K562 (cell line): Measurements from ENCODE around the gene PIANP. TPM values are rescaled to one million over a fixed set of nuclear protein-coding genes. Genes with fewer than 3 reads are reported as not detected.

ENCODE experiments used
- ARID1B ChIP-seq: fragments of 450-650 bp; IDR thresholded peaks from 2 replicates; pipeline ENCODE4 v1.6.1; 2016; ENCODE audit warnings: antibody characterized with exemption, mild to moderate bottlenecking, inconsistent platforms
- BCOR ChIP-seq: fragments of 450-650 bp; IDR thresholded peaks from 2 replicates; pipeline ENCODE4 v1.6.1; 2016
- BRD9 ChIP-seq: fragments of 450-650 bp; IDR thresholded peaks from 2 replicates; pipeline ENCODE4 v1.6.1; 2018; ENCODE audit warnings: low read depth; ENCODE audit not compliant: partially characterized antibody
- C11orf30 ChIP-seq: fragments of 450-650 bp; IDR thresholded peaks from 2 replicates; pipeline ENCODE4 v1.6.1; 2016; ENCODE audit warnings: low read depth, mild to moderate bottlenecking
- CBX8 ChIP-seq: fragments of 200-600 bp; sonication (generic); IDR thresholded peaks from 2 replicates; pipeline ENCODE4 v1.6.1; 2012; ENCODE audit warnings: borderline replicate concordance, mixed run types, low read depth, mild to moderate bottlenecking, moderate library complexity, mixed read lengths, low read length, control low read depth, inconsistent platforms; ENCODE audit not compliant: poor library complexity, severe bottlenecking; ENCODE audit errors: extremely low read depth
- CTCF ChIP-seq, 3 experiments: IDR thresholded peaks in 2 of 3; conservative IDR thresholded peaks in 1 of 3; 2 replicates each; pipeline ENCODE4 v1.5.1; 2011 to 2012; ENCODE audit warnings: low read length in 3 of 3, mild to moderate bottlenecking in 3 of 3, control low read depth in 2 of 3, improper control_type of control experiment in 1 of 3, inconsistent platforms in 1 of 3, low read depth in 1 of 3, mixed read lengths in 1 of 3, moderate library complexity in 1 of 3; ENCODE audit not compliant: insufficient read depth in 2 of 3
- DEAF1 ChIP-seq: fragments of 450-650 bp; formaldehyde crosslinking; IDR thresholded peaks from 2 replicates; pipeline ENCODE4 v1.4.0; 2020; ENCODE audit warnings: mild to moderate bottlenecking, moderate library complexity
- DPF2 ChIP-seq: fragments of 450-650 bp; IDR thresholded peaks from 2 replicates; pipeline ENCODE4 v1.6.1; 2016
- HNRNPL ChIP-seq: fragments of 200-400 bp; formaldehyde crosslinking; IDR thresholded peaks from 2 replicates; pipeline ENCODE4 v1.6.1; 2017; ENCODE audit warnings: low read depth, mild to moderate bottlenecking, low read length
- JUN ChIP-seq, 2 experiments: sonication (generic) in 1 of 2; formaldehyde crosslinking in 1 of 2; IDR thresholded peaks; 2 replicates each; pipeline versions ENCODE4 v1.6.1 to v1.8.0; 2012 to 2022; ENCODE audit warnings: borderline replicate concordance in 2 of 2, mild to moderate bottlenecking in 2 of 2, improper control_type of control experiment in 1 of 2, low read depth in 1 of 2, low read length in 1 of 2, missing genetic modification reagents in 1 of 2
- MAFF ChIP-seq: IDR thresholded peaks from 2 replicates; pipeline ENCODE4 v1.6.1; 2012; ENCODE audit warnings: low read length, improper control_type of control experiment
- MAX ChIP-seq: sonication (generic); formaldehyde crosslinking; IDR thresholded peaks from 2 replicates; pipeline ENCODE4 v1.9.0; 2022; ENCODE audit warnings: mild to moderate bottlenecking, missing genetic modification reagents
- NELFE ChIP-seq: IDR thresholded peaks from 2 replicates; pipeline ENCODE4 v1.6.1; 2011; ENCODE audit warnings: mild to moderate bottlenecking; ENCODE audit not compliant: insufficient read depth, insufficient read length
- NFE2 ChIP-seq: IDR thresholded peaks from 2 replicates; pipeline ENCODE4 v1.6.1; 2014; ENCODE audit warnings: antibody characterized with exemption, low read depth
- NFIX ChIP-seq: fragments of 250-450 bp; sonication (Bioruptor Pico); IDR thresholded peaks from 2 replicates; pipeline ENCODE4 v1.4.0; 2020; ENCODE audit warnings: low read depth, mild to moderate bottlenecking, moderate library complexity
- POLR3G ChIP-seq: IDR thresholded peaks from 2 replicates; pipeline ENCODE4 v1.6.1; 2011; ENCODE audit not compliant: insufficient read length, insufficient replicate concordance; ENCODE audit errors: extremely low read depth
- PTBP1 ChIP-seq: fragments of 200-400 bp; formaldehyde crosslinking; IDR thresholded peaks from 2 replicates; pipeline ENCODE4 v1.6.1; 2017; ENCODE audit warnings: low read depth, low read length
- RBM25 ChIP-seq: fragments of 200-400 bp; formaldehyde crosslinking; IDR thresholded peaks from 2 replicates; pipeline ENCODE4 v1.6.1; 2018; ENCODE audit warnings: low read length, low read depth, moderate library complexity; ENCODE audit not compliant: severe bottlenecking
- SMC3 ChIP-seq: conservative IDR thresholded peaks from 2 replicates; pipeline ENCODE4 v1.6.1; 2011; ENCODE audit warnings: low read depth, low read length, improper control_type of control experiment; ENCODE audit not compliant: insufficient read depth
- SP1 ChIP-seq: sonication (generic); formaldehyde crosslinking; IDR thresholded peaks from 2 replicates; pipeline ENCODE4 v1.8.1; 2022; ENCODE audit warnings: mild to moderate bottlenecking, missing genetic modification reagents
- SRSF7 ChIP-seq: fragments of 200-400 bp; formaldehyde crosslinking; optimal IDR thresholded peaks from 2 replicates; pipeline ENCODE3; 2017; ENCODE audit warnings: mild to moderate bottlenecking, low read depth, low read length
- TAF9B ChIP-seq: fragments of 450-650 bp; IDR thresholded peaks from 2 replicates; pipeline ENCODE4 v1.6.1; 2018; ENCODE audit warnings: mild to moderate bottlenecking; ENCODE audit not compliant: partially characterized antibody
- ZFPM2 ChIP-seq: fragments of 250-450 bp; sonication (Bioruptor Pico); IDR thresholded peaks from 2 replicates; pipeline ENCODE4 v1.5.1; 2022; ENCODE audit warnings: mild to moderate bottlenecking
- polyA plus RNA-seq, 8 experiments: library from polyadenylated mRNA; depleted of rRNA in 4 of 8; stranded (reverse) in 5 of 8; unstranded in 3 of 8; fragments of >200 nt; fragmentation: Nextera tagmentation in 2 of 8; fragmentation: Illumina TruSeq in 1 of 8; extraction: Ambion mirVana in 2 of 8; extraction: Trizol in 1 of 8; gene quantifications; 2 replicates each; pipeline versions ENCODE4 v1.2.1 to v1.2.3, GENCODE V29; 2011 to 2014; ENCODE audit warnings: inconsistent platforms in 1 of 8, missing spikeins in 1 of 8
- total RNA-seq, 7 experiments: library from RNA; depleted of rRNA in 6 of 7; stranded (reverse); fragments of >200 nt in 6 of 7; fragmentation: Illumina TruSeq in 2 of 7; extraction: Trizol in 2 of 7; gene quantifications; 2 replicates each; pipeline versions ENCODE4 v1.2.1 to v1.2.3, GENCODE V29; 2011 to 2021; ENCODE audit warnings: low replicate concordance in 1 of 7
- TF ChIP-seq, protein P1 (sequence below): fragments of 450-650 bp; IDR thresholded peaks from 2 replicates; pipeline ENCODE4 v1.6.1; 2016

The PIANP gene
- total and polyA plus RNA-seq, 9 of the 15 experiments (the other 6 are each of a cell fraction or from before 2014, with no cell fraction given): 0.07 TPM; not detected in 8

- TF ChIP-seq, protein P1, sequence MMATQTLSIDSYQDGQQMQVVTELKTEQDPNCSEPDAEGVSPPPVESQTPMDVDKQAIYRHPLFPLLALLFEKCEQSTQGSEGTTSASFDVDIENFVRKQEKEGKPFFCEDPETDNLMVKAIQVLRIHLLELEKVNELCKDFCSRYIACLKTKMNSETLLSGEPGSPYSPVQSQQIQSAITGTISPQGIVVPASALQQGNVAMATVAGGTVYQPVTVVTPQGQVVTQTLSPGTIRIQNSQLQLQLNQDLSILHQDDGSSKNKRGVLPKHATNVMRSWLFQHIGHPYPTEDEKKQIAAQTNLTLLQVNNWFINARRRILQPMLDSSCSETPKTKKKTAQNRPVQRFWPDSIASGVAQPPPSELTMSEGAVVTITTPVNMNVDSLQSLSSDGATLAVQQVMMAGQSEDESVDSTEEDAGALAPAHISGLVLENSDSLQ: 0 out of 2 replicates have a peak, but pooled peaks have one; percentile 4
- TF ChIP-seq SRSF7: no peak
- no peak for TF ChIP-seq JUN (IDR thresholded peaks at IDR 0.05; ENCODE audit: borderline replicate concordance, low read depth, low read length)
- no peak for TF ChIP-seq JUN (CRISPR knock-in tag; IDR thresholded peaks at IDR 0.05; ENCODE audit: borderline replicate concordance)
- TF ChIP-seq CTCF (IDR thresholded peaks at IDR 0.05 in 2 of 3, conservative IDR thresholded peaks at IDR 0.05 in 1 of 3; ENCODE audit: insufficient read depth in 2 of 3, low read depth in 1 of 3, low read length in 3 of 3): peak; percentile 70 to 76 (median 73)
- 0 out of 2 replicates have a peak, but pooled peaks have one; percentile 22 for TF ChIP-seq ARID1B
- peak; percentile 54 for TF ChIP-seq DEAF1 (CRISPR knock-in tag)
- no peak for TF ChIP-seq NELFE
- TF ChIP-seq DPF2: 0 out of 2 replicates have a peak, but pooled peaks have one; percentile 35
- TF ChIP-seq SMC3: peak; percentile 45; the same call in 1 of the 2 replicates
- peak; percentile 37; the same call in 1 of the 2 replicates for TF ChIP-seq MAFF
- TF ChIP-seq MAX (CRISPR knock-in tag): no peak
- TF ChIP-seq PTBP1: no peak
- TF ChIP-seq BRD9: peak; percentile 30
- no peak for TF ChIP-seq CBX8
- no peak for TF ChIP-seq POLR3G
- no peak for TF ChIP-seq TAF9B
- TF ChIP-seq ZFPM2 (CRISPR knock-in tag): no peak
- peak; percentile 71 for TF ChIP-seq NFE2
- no peak for TF ChIP-seq HNRNPL
- no peak for TF ChIP-seq BCOR
- TF ChIP-seq SP1 (CRISPR knock-in tag): no peak
- peak; percentile 86 for TF ChIP-seq C11orf30
- no peak for TF ChIP-seq NFIX (CRISPR knock-in tag)
- no peak for TF ChIP-seq RBM25
Measured at GRCh38 chr12:6735448-6736191, 35.0 kb upstream of the PIANP start (continued).
